ENCODE measurements around the gene PSMB7. TPM values are rescaled to one million over a fixed set of nuclear protein-coding genes. Genes with fewer than 3 reads are reported as not detected.

PSMB7 gene
- polyA plus RNA-seq, 1 experiment: 396 TPM

DNA sequence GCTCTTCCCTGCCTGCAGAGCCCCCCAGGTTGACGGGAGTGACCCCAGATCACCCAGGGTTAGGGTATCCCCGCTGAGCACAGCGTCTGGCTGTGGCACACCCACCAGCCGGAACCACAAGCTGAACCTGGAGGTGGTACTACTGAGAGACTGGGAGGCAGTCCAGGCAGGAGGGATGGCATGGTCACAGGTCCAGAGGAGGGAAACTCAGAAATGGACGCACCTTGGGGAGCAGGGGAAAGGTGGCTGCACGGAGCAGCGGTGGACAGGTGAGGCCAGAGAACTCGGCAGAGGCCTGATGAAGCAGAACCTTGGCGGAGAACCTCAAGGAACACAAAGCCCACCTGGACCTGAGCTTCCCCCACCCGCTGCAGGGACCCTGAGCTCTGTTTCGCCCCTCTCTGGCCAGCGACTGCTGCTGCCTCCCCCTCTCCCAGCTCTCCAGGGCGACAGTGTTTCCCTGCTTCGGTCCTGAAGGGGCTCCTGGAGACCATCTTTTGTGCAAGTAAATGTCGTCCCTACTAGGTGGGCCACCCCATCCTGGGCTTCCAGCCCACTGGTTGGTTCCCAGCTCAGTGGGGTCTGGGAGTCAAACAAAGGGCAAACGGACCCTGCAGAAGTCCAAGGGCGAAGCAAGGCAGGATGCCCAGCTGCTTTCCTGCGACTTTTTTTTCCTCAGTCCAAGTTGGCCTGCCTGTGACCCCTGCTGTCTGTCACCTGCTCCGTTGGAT lies 35.9 kb upstream of the PSMB7 start:
- TF ChIP-seq, protein P1, sequence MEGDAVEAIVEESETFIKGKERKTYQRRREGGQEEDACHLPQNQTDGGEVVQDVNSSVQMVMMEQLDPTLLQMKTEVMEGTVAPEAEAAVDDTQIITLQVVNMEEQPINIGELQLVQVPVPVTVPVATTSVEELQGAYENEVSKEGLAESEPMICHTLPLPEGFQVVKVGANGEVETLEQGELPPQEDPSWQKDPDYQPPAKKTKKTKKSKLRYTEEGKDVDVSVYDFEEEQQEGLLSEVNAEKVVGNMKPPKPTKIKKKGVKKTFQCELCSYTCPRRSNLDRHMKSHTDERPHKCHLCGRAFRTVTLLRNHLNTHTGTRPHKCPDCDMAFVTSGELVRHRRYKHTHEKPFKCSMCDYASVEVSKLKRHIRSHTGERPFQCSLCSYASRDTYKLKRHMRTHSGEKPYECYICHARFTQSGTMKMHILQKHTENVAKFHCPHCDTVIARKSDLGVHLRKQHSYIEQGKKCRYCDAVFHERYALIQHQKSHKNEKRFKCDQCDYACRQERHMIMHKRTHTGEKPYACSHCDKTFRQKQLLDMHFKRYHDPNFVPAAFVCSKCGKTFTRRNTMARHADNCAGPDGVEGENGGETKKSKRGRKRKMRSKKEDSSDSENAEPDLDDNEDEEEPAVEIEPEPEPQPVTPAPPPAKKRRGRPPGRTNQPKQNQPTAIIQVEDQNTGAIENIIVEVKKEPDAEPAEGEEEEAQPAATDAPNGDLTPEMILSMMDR (IDR thresholded peaks at IDR 0.05; ENCODE audit: low read depth, low read length): no peak
- POLR2A ChIA-PET: no interaction called here
- no peak overlapping the region; the same call in 1 of the 2 replicates for H3K4me3 ChIP-seq (ENCODE audit: low read depth, low read length)
- no peak for DNase-seq (ENCODE audit: low read depth, low spot score)
- H3K27me3 ChIP-seq (ENCODE audit: control insufficient read depth, insufficient read depth, low read length): peaks cover 46% of the 10 kb centered on the region
- CTCF ChIA-PET: no interaction called here
- H3K27ac ChIP-seq (ENCODE audit: low read depth, low read length): no peak overlapping the region
- peaks cover 8% of the 10 kb centered on the region; the same call in 1 of the 2 replicates for H3K9me3 ChIP-seq (ENCODE audit: control insufficient read depth, insufficient read depth, low read length)

DNA sequence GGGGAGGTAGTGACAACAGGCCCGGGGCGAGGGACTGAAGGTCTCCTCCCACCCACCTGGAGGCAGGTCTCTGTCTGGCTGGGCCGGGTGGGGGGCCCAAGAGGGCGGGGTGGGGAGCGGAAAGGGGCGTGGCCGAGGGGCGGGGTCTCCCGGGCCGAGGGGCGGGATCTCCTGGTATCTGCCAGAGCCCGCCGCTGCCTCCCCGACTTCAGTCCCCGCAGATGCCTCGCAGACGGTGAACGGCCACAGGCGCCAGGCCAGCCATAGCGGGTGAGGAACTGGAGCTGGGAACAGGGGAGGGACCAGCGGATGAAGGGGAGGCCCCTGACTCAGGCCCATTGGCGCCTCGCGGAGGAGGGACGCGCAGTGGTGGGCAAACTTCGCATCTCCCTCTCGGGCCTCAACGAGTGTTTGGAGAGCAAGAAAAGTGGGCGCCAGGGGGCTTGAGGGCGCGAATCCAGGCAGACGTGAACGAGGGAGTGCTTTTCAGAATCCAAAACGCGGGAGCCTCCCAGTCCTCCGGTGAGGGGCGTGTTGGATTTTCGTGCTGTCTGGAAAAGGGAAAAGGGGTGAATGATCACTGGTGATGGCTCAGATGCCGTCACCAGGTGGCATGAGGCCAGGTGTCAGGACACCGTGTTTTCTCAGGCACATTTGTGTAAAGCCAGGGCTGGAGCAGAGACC lies 35.1 kb upstream of the PSMB7 start, which contains the start of gene ADGRD2:
Gene ADGRD2 (plus strand): TSS at position 211 of the 684 bp plus-strand sequence. CDS start 1,216 bp downstream, outside the sequence.
- CTCF ChIA-PET: no interaction called here
- TF ChIP-seq, protein P1 (IDR thresholded peaks at IDR 0.05; ENCODE audit: low read depth, low read length): no peak
- Histone ChIP-seq H3K27me3 (ENCODE audit: control insufficient read depth, insufficient read depth, low read length) (peaks cover 46% of the 10 kb centered on the region), H3K4me3 (ENCODE audit: low read depth, low read length) (peak within 1 kb of the TSS; percentile 25), H3K9me3 (ENCODE audit: control insufficient read depth, insufficient read depth, low read length) (peaks cover 8% of the 10 kb centered on the region; the same call in 1 of the 2 replicates), H3K27ac (ENCODE audit: low read depth, low read length) (no peak within 1 kb of the TSS)
- no peak for DNase-seq (ENCODE audit: low read depth, low spot score)
- POLR2A ChIA-PET: no interaction called here

DNA sequence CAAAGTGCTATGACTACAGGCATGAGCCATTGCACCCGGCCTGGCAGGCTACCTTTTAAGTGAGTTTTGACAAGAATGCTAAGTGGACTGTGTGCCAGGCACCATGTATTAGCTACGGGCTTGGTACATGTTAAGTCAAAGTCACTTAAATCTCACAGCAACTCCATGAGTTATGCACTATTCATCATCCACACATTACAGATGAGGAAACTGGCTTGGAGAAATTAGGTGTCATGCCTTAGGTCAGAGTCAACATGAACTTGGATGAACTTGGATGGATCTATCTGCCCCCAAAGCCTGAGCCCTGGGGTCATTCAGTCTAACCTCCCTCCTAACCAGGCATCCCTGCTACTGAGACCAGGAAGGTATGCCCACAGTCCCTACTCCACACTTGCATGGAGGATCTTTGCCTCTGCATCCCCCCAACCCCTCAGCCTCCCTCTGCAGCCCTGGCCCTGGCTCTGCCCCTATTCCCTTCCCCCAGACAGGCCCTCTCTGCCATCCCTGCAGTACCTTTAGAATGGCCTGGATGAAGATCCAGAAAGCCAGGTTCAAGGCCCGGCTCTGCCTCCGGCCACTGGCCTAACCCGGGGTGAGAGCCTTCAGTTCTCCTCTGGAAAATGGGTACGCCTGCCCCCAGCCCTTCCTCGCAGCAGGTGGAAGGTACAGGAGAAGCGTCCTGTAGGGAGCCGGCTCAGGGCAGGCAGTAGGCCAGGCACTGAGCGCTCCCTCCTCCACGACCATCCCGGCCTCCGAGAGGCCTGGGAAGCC lies 34.3 kb upstream of the PSMB7 start:
- no peak for DNase-seq (ENCODE audit: low read depth, low spot score)
- H3K27ac ChIP-seq (ENCODE audit: low read depth, low read length): no peak overlapping the region
- H3K27me3 ChIP-seq (ENCODE audit: control insufficient read depth, insufficient read depth, low read length): peaks cover 42% of the 10 kb centered on the region
- TF ChIP-seq, protein P1 (IDR thresholded peaks at IDR 0.05; ENCODE audit: low read depth, low read length): no peak
- no peak overlapping the region for H3K4me3 ChIP-seq (ENCODE audit: low read depth, low read length)
- POLR2A ChIA-PET: no interaction called here
- CTCF ChIA-PET: no interaction called here
- peaks cover 8% of the 10 kb centered on the region; the same call in 1 of the 2 replicates for H3K9me3 ChIP-seq (ENCODE audit: control insufficient read depth, insufficient read depth, low read length)

DNA sequence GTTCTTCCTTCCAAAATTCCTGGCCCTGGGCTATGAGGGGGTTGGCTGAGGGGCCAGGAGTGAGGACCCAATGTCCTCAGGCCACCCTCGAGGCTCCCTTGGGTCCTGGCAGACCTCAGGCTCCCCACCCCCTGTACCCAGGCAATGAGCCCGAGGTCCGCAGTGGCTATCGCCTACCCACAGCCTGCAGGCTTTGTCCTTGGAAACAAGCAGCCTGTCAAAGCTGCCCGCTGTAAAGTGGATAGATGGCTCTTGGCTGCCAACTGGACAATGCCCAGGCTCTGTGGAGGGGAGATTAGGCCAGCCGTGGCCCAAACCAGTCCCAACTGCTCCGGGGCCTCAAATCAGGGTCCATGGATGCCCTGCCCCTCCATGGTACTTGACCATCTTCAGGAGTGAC lies 32.8 kb upstream of the PSMB7 start:
- Histone ChIP-seq H3K9me3 (ENCODE audit: control insufficient read depth, insufficient read depth, low read length) (peaks cover 8% of the 10 kb centered on the region; the same call in 1 of the 2 replicates), H3K4me3 (ENCODE audit: low read depth, low read length) (no peak overlapping the region), H3K27me3 (ENCODE audit: control insufficient read depth, insufficient read depth, low read length) (peaks cover 37% of the 10 kb centered on the region), H3K27ac (ENCODE audit: low read depth, low read length) (no peak overlapping the region)
- TF ChIP-seq, protein P1 (IDR thresholded peaks at IDR 0.05; ENCODE audit: low read depth, low read length): no peak
- ChIA-PET POLR2A (no interaction called here), CTCF (no interaction called here)
- no peak for DNase-seq (ENCODE audit: low read depth, low spot score)

Measured in AG04450 (cell line).